ENCODE measurements around the gene SNX20.

Gene SNX20

GRCh38 chr16:50704245-50704644 is 23.1 kb upstream of the SNX20 start:
- DNase-seq, result no peak

- DNase-seq, result no peak
These were observed 21.6 kb upstream of the SNX20 start for GRCh38 chr16:50702725-50703124.

GRCh38 chr16:50699326-50700159 is 18.4 kb upstream of the SNX20 start:
- DNase-seq, result no peak

GRCh38 chr16:50697881-50698767 is 17.0 kb upstream of the SNX20 start:
- no peak for DNase-seq

- no peak for DNase-seq
These were observed 16.3 kb upstream of the SNX20 start for GRCh38 chr16:50697421-50697715.

- DNase-seq, result no peak
These were observed 15.7 kb upstream of the SNX20 start for GRCh38 chr16:50696575-50697420.

- DNase-seq, result no peak
These were observed 15.0 kb upstream of the SNX20 start for GRCh38 chr16:50696126-50696525.

- DNase-seq, result no peak
These were observed 14.2 kb upstream of the SNX20 start for GRCh38 chr16:50695017-50696000.

- no peak for DNase-seq
These were observed 13.1 kb upstream of the SNX20 start for GRCh38 chr16:50694206-50694605.

- DNase-seq, result no peak
These were observed 12.1 kb upstream of the SNX20 start, which contains the start of gene NOD2 for GRCh38 chr16:50692999-50693781. Gene NOD2, plus strand, starts transcription at chr16:50693606. Its CDS starts 5,890 bp downstream, at chr16:50699496.

GRCh38 chr16:50692644-50692998 is 11.5 kb upstream of the SNX20 start:
- DNase-seq, result no peak

- DNase-seq, result no peak
These were observed 9.1 kb upstream of the SNX20 start for GRCh38 chr16:50690177-50690576.

- no peak for DNase-seq
These were observed 7.8 kb upstream of the SNX20 start for GRCh38 chr16:50688867-50689266.

- no peak for DNase-seq
These were observed 7.0 kb upstream of the SNX20 start for GRCh38 chr16:50688083-50688482.

GRCh38 chr16:50685462-50686063 is 4.5 kb upstream of the SNX20 start:
- no peak for DNase-seq

- no peak for DNase-seq
These were observed 3.8 kb upstream of the SNX20 start for GRCh38 chr16:50684823-50685461.

- DNase-seq, result no peak
These were observed 2.7 kb upstream of the SNX20 start for GRCh38 chr16:50683689-50684374.

GRCh38 chr16:50680556-50680893 is 587 bp downstream of the SNX20 start:
- no peak for DNase-seq

GRCh38 chr16:50679676-50680555 is 1.2 kb downstream of the SNX20 start:
- no peak for DNase-seq

All from NCI-H1930 (cell line).